Measurements from ENCODE around the gene STON1. TPM values are rescaled to one million over a fixed set of nuclear protein-coding genes. Genes with fewer than 3 reads are reported as not detected.

The STON1 gene
- total and polyA plus RNA-seq, 2 of the 8 experiments (the other 6 are each of a cell fraction or from before 2014, with no cell fraction given), result 5.0 to 10.1 TPM

DNA sequence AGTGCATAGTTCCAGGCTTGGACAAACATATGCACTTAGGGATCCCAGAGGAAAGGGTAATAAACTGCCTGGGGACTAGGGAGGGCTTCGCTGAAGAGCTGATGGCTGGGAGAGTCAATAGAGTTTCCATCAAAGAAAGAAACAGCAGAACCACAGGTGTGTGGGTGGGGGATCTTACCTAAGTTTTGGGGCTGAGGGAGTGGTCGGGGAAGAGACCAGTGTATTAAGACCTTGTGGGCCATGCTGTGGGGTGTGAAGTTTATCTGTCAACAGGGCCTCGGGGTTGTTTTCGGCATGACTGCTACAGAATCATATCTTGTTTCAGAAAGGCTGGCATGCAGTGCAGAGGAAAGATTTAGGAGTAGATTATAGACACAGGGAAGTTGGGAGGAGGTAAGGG is 56.5 kb downstream of the STON1 start (continued):
- TF ChIP-seq, protein P1, sequence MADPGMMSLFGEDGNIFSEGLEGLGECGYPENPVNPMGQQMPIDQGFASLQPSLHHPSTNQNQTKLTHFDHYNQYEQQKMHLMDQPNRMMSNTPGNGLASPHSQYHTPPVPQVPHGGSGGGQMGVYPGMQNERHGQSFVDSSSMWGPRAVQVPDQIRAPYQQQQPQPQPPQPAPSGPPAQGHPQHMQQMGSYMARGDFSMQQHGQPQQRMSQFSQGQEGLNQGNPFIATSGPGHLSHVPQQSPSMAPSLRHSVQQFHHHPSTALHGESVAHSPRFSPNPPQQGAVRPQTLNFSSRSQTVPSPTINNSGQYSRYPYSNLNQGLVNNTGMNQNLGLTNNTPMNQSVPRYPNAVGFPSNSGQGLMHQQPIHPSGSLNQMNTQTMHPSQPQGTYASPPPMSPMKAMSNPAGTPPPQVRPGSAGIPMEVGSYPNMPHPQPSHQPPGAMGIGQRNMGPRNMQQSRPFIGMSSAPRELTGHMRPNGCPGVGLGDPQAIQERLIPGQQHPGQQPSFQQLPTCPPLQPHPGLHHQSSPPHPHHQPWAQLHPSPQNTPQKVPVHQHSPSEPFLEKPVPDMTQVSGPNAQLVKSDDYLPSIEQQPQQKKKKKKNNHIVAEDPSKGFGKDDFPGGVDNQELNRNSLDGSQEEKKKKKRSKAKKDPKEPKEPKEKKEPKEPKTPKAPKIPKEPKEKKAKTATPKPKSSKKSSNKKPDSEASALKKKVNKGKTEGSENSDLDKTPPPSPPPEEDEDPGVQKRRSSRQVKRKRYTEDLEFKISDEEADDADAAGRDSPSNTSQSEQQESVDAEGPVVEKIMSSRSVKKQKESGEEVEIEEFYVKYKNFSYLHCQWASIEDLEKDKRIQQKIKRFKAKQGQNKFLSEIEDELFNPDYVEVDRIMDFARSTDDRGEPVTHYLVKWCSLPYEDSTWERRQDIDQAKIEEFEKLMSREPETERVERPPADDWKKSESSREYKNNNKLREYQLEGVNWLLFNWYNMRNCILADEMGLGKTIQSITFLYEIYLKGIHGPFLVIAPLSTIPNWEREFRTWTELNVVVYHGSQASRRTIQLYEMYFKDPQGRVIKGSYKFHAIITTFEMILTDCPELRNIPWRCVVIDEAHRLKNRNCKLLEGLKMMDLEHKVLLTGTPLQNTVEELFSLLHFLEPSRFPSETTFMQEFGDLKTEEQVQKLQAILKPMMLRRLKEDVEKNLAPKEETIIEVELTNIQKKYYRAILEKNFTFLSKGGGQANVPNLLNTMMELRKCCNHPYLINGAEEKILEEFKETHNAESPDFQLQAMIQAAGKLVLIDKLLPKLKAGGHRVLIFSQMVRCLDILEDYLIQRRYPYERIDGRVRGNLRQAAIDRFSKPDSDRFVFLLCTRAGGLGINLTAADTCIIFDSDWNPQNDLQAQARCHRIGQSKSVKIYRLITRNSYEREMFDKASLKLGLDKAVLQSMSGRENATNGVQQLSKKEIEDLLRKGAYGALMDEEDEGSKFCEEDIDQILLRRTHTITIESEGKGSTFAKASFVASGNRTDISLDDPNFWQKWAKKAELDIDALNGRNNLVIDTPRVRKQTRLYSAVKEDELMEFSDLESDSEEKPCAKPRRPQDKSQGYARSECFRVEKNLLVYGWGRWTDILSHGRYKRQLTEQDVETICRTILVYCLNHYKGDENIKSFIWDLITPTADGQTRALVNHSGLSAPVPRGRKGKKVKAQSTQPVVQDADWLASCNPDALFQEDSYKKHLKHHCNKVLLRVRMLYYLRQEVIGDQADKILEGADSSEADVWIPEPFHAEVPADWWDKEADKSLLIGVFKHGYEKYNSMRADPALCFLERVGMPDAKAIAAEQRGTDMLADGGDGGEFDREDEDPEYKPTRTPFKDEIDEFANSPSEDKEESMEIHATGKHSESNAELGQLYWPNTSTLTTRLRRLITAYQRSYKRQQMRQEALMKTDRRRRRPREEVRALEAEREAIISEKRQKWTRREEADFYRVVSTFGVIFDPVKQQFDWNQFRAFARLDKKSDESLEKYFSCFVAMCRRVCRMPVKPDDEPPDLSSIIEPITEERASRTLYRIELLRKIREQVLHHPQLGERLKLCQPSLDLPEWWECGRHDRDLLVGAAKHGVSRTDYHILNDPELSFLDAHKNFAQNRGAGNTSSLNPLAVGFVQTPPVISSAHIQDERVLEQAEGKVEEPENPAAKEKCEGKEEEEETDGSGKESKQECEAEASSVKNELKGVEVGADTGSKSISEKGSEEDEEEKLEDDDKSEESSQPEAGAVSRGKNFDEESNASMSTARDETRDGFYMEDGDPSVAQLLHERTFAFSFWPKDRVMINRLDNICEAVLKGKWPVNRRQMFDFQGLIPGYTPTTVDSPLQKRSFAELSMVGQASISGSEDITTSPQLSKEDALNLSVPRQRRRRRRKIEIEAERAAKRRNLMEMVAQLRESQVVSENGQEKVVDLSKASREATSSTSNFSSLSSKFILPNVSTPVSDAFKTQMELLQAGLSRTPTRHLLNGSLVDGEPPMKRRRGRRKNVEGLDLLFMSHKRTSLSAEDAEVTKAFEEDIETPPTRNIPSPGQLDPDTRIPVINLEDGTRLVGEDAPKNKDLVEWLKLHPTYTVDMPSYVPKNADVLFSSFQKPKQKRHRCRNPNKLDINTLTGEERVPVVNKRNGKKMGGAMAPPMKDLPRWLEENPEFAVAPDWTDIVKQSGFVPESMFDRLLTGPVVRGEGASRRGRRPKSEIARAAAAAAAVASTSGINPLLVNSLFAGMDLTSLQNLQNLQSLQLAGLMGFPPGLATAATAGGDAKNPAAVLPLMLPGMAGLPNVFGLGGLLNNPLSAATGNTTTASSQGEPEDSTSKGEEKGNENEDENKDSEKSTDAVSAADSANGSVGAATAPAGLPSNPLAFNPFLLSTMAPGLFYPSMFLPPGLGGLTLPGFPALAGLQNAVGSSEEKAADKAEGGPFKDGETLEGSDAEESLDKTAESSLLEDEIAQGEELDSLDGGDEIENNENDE (IDR thresholded peaks at IDR 0.05; ENCODE audit: insufficient replicate concordance, low read length), result no peak
- TF ChIP-seq RBBP5 (IDR thresholded peaks at IDR 0.05; ENCODE audit: borderline replicate concordance, low read depth, low read length), result no peak
- TF ChIP-seq POLR2AphosphoS5 (IDR thresholded peaks at IDR 0.05; ENCODE audit: low read depth, low read length), result no peak
- no peak for TF ChIP-seq POLR2A (IDR thresholded peaks at IDR 0.05; ENCODE audit: control extremely low read depth in 1 of 2, low read depth in 2 of 2, low read length in 2 of 2)
- no peak for TF ChIP-seq PHF8 (conservative IDR thresholded peaks at IDR 0.05; ENCODE audit: low read depth, low read length)
- TF ChIP-seq TEAD4 (IDR thresholded peaks at IDR 0.05; ENCODE audit: low read depth, low read length), result no peak
- no peak for TF ChIP-seq YY1 (IDR thresholded peaks at IDR 0.05; ENCODE audit: low read depth, low read length)
- TF ChIP-seq ASH2L (IDR thresholded peaks at IDR 0.05; ENCODE audit: low read length), result no peak
- TF ChIP-seq EGR1 (IDR thresholded peaks at IDR 0.05; ENCODE audit: borderline replicate concordance, low read depth, low read length), result no peak
- TF ChIP-seq CBX5 (IDR thresholded peaks at IDR 0.05; ENCODE audit: low read depth, low read length), result no peak
- no peak for TF ChIP-seq KDM1A (IDR thresholded peaks at IDR 0.05; ENCODE audit: borderline replicate concordance, low read length)
- TF ChIP-seq, protein P2, sequence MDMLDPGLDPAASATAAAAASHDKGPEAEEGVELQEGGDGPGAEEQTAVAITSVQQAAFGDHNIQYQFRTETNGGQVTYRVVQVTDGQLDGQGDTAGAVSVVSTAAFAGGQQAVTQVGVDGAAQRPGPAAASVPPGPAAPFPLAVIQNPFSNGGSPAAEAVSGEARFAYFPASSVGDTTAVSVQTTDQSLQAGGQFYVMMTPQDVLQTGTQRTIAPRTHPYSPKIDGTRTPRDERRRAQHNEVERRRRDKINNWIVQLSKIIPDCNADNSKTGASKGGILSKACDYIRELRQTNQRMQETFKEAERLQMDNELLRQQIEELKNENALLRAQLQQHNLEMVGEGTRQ (IDR thresholded peaks at IDR 0.05; ENCODE audit: low read length), result no peak
